GM12872 (cell line): ENCODE data around the gene PCGF1.
A peak's percentile ranks its signal among the peaks of the same experiment; 100 is the strongest.

Experiments used
- CTCF ChIP-seq: IDR thresholded peaks from 3 replicates; pipeline ENCODE4 v1.5.1; 2011; ENCODE audit warnings: low read depth, mild to moderate bottlenecking, low read length, moderate library complexity; ENCODE audit not compliant: insufficient read depth

PCGF1 gene

GRCh38 chr2:74503506-74504475, 3.7 kb downstream of the PCGF1 start:
- no peak for TF ChIP-seq CTCF

- peak; percentile 60 for TF ChIP-seq CTCF
Observed at GRCh38 chr2:74502720-74503505, 4.6 kb downstream of the PCGF1 start.

GRCh38 chr2:74502147-74502719, 5.3 kb downstream of the PCGF1 start:
- TF ChIP-seq CTCF: no peak

- no peak for TF ChIP-seq CTCF
Observed at GRCh38 chr2:74501335-74502071, 6.0 kb downstream of the PCGF1 start.

GRCh38 chr2:74500578-74500946, 6.9 kb downstream of the PCGF1 start:
- no peak for TF ChIP-seq CTCF

- TF ChIP-seq CTCF: no peak
Observed at GRCh38 chr2:74499940-74500577, 7.4 kb downstream of the PCGF1 start.
